Adrenal gland (tissue), 5 donors: ENCODE data around the gene PIGT.

ENCODE experiments used
- CTCF ChIP-seq, 6 experiments: fragments of 450-650 bp in 4 of 6; fragments of 200-600 bp in 2 of 6; sonication (generic) in 1 of 6; IDR thresholded peaks; 1 replicate in 5 of 6; 2 replicates in 1 of 6; pipeline versions ENCODE4 v1.5.1 to v1.8.0; 2016 to 2021; ENCODE audit warnings: antibody characterized with exemption in 6 of 6, mild to moderate bottlenecking in 2 of 6, moderate library complexity in 1 of 6
- POLR2A ChIP-seq, 2 donors: fragments of 450-650 bp; IDR thresholded peaks; one replicate each; pipeline ENCODE4 v1.6.1; 2017; ENCODE audit warnings: antibody characterized with exemption in 2 of 2, mild to moderate bottlenecking in 2 of 2, moderate library complexity in 1 of 2
- donor health status: DM: no; HTN: no; CAD: no.

DNA sequence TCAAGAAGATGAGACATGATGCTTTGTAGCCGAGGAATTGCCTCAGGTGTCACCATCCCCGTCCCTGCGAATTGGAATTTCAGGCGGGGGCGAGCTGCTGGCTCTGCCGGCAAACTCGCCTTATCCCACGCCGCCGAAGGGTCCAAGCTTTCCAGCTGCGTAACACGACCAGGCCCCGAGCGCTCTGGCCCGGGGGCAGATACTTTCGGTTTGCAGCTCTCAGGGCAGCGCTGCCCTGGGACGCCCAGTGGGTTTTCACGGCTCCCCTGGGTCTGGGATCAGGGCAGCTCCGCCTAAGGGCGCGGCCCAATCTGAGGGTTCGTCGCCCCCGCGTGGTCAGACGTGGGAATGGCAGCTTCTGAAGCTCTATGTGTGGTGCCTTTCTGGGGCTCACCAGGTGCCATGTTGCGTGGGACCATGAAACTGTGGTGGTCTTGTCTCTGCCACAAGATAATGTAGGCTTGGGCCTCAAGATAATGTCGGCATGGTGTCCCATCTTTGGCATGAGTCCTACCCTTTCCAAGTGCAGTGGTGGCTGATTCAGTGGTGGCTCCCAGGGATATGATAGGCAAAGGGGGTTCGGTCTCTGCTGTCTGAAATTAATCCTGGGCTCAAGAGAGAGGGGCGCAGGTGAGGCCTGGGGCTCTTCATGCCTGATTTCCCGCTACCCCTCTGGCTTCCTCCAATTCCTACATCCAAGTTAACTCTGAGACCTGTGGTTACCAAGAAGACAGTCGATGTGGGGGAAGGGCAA, 21.0 kb downstream of the PIGT start:
- TF ChIP-seq CTCF (IDR thresholded peaks at IDR 0.05) (peak; percentile 85 to 98 (median 96)), POLR2A (IDR thresholded peaks at IDR 0.05) (peak in 1 of 2 donors; percentile 18)
